TTC549 (cell line): ENCODE measurements around the gene RALGAPA2.
A peak's percentile ranks its signal among the peaks of the same experiment; 100 is the strongest.
"Not testable (repeated sequence)": the region's sequence is repeated elsewhere in the genome, so short reads cannot be mapped to it uniquely, and the experiment has no call there.

Experiments
- FAIRE-seq: peaks from 2 replicates; lab custom pipeline; 2012; peaks lifted over from hg19 to GRCh38; lab: Jason Lieb, UNC

RALGAPA2 gene

DNA sequence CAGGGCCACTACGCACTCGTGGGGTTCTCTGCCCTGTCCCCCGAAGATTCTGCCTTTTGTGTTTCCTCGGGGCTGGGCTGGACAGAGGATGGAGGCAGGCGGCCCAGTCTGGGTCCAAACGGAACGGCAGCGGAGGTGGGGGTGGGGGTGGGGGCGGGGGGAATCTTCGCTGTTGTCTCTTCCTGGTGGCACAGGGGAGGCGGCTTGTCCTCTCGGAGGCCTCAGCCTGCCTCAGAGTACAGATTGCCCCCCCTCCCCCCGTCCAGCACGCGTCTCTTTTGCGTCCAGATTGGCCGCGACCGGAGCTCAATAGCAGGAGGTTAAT is 345.9 kb downstream of the RALGAPA2 start:
- no peak for FAIRE-seq

DNA sequence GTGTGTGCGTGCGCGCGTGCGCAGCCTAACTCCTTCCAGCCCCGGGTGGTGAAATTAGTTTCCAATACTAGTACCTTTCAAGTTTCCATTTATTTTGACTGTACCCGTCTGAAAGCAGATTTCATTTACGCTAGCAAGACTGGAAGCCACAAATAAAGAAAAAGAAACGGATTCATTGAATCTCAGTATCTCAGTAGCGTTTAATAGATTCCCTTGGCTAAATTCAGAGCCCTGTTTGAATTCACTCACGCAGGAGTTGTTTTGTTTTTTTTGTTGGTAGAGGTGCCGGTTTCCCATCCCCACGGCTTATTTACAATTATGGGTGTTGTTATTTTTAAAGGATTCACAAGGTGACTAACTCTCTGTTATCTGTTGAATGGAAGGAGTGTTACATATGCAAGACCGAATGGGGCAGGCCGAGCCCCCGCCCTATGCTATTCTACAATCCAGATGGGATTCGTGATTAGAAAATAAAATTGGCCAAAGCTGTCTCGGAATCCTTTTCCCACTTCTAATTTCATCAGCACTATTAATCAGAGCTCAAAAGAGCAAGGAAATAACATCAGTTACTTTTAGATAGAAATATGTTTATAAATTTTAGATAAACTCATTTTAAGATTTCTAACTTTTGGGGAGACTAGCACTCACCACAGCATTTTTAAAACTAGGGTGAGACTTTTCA is 346.8 kb downstream of the RALGAPA2 start:
- FAIRE-seq, result no peak

DNA sequence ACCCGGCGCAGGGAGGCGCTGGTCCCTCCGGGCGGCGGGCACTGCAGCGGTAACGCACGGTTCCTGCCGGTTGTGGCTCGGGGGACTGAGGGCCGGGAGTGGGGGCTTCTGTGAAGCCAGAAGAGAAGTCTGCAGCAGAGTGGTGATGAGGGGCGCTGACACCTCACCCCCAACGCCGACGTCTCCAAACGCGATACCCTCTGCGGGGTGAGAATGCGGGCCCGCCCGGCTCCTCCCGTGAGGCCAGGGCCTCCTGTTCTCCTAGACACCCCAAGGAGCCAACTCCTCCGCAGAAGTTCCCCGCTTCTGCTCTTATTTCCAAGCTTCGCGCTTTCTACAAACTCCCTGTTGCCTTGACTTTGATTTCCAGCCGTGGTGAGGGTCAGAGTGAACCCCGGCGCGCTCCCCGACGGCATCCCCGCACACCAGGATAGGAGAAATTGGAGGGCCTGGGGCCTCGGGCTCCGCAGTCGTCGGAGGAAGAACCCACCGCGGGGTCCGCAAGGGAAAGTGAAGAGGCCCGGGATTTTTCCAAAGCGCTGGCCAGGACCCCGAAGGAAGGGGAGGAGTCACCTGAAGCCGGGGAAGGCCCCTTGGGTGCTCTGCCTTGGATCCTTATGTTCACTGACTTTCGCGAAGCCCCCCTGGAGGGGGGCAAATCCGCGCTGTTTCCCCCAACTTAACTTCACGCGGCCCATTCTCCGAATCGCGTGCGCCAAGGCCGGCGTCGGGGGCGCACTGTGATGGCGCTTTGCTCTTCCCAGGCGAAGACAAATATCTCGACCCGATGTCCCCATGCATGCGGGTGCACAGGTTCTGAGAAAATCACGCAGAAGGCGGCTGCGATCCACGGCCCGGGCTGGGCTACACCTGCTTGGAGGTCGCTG is 347.6 kb downstream of the RALGAPA2 start:
- FAIRE-seq, result no peak

- no peak for FAIRE-seq
These were observed 348.4 kb downstream of the RALGAPA2 start for GRCh38 chr20:20363799-20364592.

DNA sequence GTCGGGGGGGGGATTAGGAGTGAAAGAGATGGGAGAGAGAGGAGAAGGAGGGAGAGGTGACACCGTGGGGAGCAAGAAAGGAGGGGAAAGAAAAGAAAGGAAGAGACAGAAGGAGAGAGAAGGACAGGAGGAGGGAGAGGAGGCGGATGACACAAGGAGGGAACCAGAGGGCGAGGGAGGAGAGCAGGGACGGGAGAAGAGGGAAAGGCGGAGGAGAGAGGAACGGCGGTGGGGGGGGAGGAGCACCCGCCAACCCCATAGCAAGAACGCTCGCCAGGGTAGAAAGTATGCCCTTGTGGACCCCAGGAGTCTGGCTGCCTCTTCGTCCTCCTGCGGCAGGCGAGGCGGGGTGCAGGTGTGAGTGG is 349.0 kb downstream of the RALGAPA2 start:
- no peak for FAIRE-seq

DNA sequence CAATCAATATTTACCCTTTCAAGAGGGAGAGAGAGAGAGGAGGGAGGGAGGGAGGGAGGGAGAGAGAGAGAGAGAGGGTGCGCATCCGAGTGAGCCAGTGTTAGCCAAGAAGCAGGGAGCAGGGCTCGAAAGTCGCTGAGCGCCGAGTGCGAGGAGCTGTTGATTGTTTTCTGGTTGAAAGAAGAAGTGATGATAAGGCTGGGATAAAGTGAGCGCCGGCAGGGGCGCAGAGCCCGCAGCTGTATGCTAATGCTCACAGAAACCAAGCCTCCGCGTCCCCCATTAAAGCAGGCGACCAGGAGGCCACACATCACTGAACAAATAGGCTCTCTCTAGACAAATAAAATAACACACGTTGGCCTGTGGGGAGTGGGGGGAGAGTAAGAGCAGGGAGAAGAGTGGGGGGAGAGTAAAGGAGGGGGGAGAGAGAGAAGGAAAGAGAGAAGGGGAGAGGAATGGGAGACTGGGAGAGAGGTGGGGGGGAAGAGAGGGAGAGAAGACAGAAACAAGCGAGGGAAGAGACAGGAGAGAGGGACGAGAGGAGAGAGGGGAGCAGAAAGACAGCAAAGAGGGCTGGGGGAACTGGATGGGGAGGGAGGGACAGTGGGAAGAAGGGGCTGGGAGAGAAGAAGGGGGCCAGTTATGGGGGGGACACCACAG is 349.5 kb downstream of the RALGAPA2 start:
- no peak for FAIRE-seq

DNA sequence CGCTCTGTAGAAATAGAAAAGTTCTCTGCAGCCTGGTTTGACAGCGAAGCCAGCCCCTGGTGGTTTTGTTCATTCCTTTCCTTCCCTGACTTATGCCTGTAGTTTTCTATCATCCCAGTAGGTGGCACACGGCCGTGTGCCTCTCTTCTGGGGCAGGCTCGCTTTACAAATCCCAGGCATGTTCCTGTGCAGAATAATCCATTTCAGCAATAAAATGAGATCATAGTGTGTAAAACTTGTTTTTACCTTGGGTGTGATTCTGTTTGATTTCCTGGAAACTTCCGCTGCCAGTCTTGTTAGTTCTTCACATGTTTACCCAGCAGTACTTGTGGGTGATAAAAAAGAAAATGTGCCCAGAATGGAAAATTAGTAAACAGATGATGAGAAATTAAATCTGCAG is 352.0 kb downstream of the RALGAPA2 start:
- peak; percentile 26 for FAIRE-seq

DNA sequence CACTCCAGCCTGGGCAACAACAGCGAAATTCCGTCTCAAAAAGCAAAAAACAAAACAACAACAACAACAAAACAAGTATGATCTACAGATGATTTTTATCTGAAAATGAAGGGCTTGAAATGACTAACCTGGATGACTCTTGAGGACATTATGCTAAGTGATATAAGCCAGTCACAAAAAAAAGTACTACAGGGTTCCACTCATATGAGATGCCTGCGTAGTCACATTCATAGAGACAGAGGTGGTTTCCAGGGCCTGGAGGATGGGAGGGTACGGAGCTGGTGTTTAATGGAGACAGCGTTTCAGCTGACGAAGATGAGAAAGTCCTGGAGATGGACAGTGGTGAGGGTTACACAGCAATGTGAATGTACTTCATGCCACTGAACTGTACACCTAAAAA is 352.8 kb downstream of the RALGAPA2 start:
- FAIRE-seq, result no peak

GRCh38 chr20:20358801-20359200 is 353.6 kb downstream of the RALGAPA2 start:
- FAIRE-seq, result no peak

- FAIRE-seq, result not testable (repeated sequence)
These were observed 356.9 kb downstream of the RALGAPA2 start for GRCh38 chr20:20355503-20355902.

- no peak for FAIRE-seq
These were observed 358.9 kb downstream of the RALGAPA2 start for GRCh38 chr20:20353576-20353975.

DNA sequence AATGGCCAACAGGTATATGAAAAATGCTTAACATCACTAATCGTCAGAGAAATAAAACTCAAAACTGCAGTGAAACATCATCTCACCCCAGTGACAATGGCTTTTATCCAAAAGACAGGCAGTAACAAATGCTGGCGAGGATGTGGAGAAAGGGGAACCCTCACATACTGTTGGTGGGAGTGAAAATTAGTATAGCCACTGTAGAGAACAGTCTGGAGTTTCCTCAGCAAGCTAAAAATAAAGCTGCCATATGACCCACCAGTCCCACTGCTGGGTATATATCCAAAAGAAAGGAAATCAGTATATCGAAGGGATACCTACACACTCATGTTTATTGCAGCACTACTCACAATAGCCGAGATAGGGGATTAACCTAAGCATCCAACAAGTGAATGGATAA is 368.0 kb downstream of the RALGAPA2 start:
- no peak for FAIRE-seq

DNA sequence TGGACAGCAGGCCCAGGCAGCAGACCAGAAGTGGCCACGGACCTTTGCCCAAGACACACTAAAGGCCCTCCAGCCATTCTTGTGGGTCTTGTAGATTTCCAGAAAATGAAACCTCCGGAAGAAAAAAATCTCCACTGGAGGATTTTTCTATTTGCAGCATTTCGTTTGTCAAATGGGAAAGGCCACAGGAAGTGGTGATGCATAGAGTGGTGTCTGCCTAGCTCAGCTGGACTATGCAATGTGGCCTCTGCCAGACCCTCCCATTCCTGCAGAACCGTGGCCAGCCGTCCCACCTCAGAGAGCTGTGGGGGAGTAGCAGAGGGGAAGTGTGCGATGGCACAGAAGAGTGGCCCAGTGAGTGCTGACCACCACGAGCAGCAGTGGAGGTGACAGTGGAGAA is 368.5 kb downstream of the RALGAPA2 start:
- FAIRE-seq, result no peak
